K562 (cell line): ENCODE measurements around the gene KLC3. TPM values are rescaled to one million over a fixed set of nuclear protein-coding genes. Genes with fewer than 3 reads are reported as not detected.
"Not testable (repeated sequence)": the region's sequence is repeated elsewhere in the genome, so short reads cannot be mapped to it uniquely, and the experiment has no call there.

Experiments used
- ATAC-seq: fragments of 200-7000 bp; cut with Tn5 transposase; 3 replicates; pipeline ENCODE4 v1.9.1; 2020; ENCODE audit warnings: moderate library complexity
- BruUV-seq: library from RNA; stranded (reverse); fragments of 400-500 nt; replicated peaks from 2 replicates; lab custom pipeline; 2021; lab: Mats Ljungman, UMichigan
- CTCF ChIA-PET: fragments of 300-600 bp; formaldehyde crosslinking; extraction: SDS; loops from one replicate; lab custom pipeline; 2021; ENCODE audit warnings: low intra/inter-chr PET ratio; lab: Yijun Ruan, JAX
- POLR2A ChIA-PET: fragments of 300-600, 350-650 bp; sonication (Branson Sonifier 250); formaldehyde crosslinking; extraction: SDS; loops from one replicate; lab custom pipeline; 2021; ENCODE audit warnings: antibody characterized with exemption, inconsistent platforms; lab: Yijun Ruan, JAX
- DNase-seq, 4 experiments: peaks; one replicate each; pipeline versions ENCODE4 v3.0.0 to v3.0.0-alpha.2; 2011 to 2018; ENCODE audit warnings: low spot score in 3 of 4, mixed read lengths in 3 of 4; ENCODE audit errors: extremely low read depth in 1 of 4
- FAIRE-seq: peaks from 2 replicates; lab custom pipeline; 2011; peaks lifted over from hg19 to GRCh38; lab: Jason Lieb, UNC
- H2AFZ ChIP-seq: 2 replicates; pipeline ENCODE4 v1.6.0; 2011; ENCODE audit warnings: low read depth, low read length, control low read depth, inconsistent platforms
- H3K27ac ChIP-seq: fragments of 200-600 bp; 3 replicates; pipeline ENCODE4 v1.8.0; 2011; ENCODE audit warnings: low read depth, mild to moderate bottlenecking, control low read depth, inconsistent platforms, low read length, moderate library complexity, mixed read lengths; ENCODE audit errors: extremely low read depth
- H3K27me3 ChIP-seq, 2 experiments: fragments of 300-600 bp in 1 of 2; 2 replicates in 1 of 2; 3 replicates in 1 of 2; pipeline versions ENCODE4 v1.6.0 to v1.8.0; 2011; ENCODE audit warnings: inconsistent platforms in 2 of 2, low read length in 2 of 2, mild to moderate bottlenecking in 1 of 2, mixed read lengths in 1 of 2, moderate library complexity in 1 of 2; ENCODE audit not compliant: control insufficient read depth in 2 of 2, insufficient read depth in 2 of 2
- H3K36me3 ChIP-seq: fragments of 300-600 bp; 3 replicates; pipeline ENCODE4 v1.8.0; 2011; ENCODE audit warnings: mild to moderate bottlenecking, low read length, inconsistent platforms; ENCODE audit not compliant: control insufficient read depth, insufficient read depth
- H3K4me1 ChIP-seq, 2 experiments: fragments of 200-600 bp in 1 of 2; replicated peaks in 1 of 2; 2 replicates in 1 of 2; 3 replicates in 1 of 2; pipeline versions ENCODE4 v1.5.1 to v1.8.0; 2011; ENCODE audit warnings: inconsistent platforms in 2 of 2, low read length in 2 of 2, mild to moderate bottlenecking in 1 of 2, mixed read lengths in 1 of 2, moderate library complexity in 1 of 2; ENCODE audit not compliant: control insufficient read depth in 2 of 2, insufficient read depth in 2 of 2
- H3K4me2 ChIP-seq: 2 replicates; pipeline ENCODE4 v1.6.1; 2011; ENCODE audit warnings: low read length, control low read depth, inconsistent platforms, mixed read lengths; ENCODE audit not compliant: insufficient read depth
- H3K4me3 ChIP-seq: fragments of 200-600 bp; sonication (generic), shearing (Covaris generic); 2 replicates; pipeline ENCODE4 v1.5.1; 2016; ENCODE audit warnings: control low read depth, inconsistent platforms
- H3K79me2 ChIP-seq: fragments of 200-600 bp; 3 replicates; pipeline ENCODE4 v1.8.0; 2011; ENCODE audit warnings: low read length, inconsistent platforms; ENCODE audit not compliant: control insufficient read depth, insufficient read depth
- H3K9ac ChIP-seq, 2 experiments: 2 replicates each; pipeline versions ENCODE4 v1.6.0 to v1.6.1; 2011; ENCODE audit warnings: low read depth in 2 of 2, low read length in 2 of 2, control low read depth in 1 of 2, inconsistent platforms in 1 of 2, mild to moderate bottlenecking in 1 of 2, mixed read lengths in 1 of 2; ENCODE audit not compliant: insufficient read depth in 1 of 2
- H3K9me1 ChIP-seq: one replicate; pipeline ENCODE4 v1.6.0; 2011; ENCODE audit warnings: inconsistent platforms, mild to moderate bottlenecking, low read length, moderate library complexity; ENCODE audit not compliant: control insufficient read depth, insufficient read depth
- H3K9me3 ChIP-seq: replicated peaks from 2 replicates; pipeline ENCODE4 v1.5.1; 2011; ENCODE audit warnings: low read depth, low read length, inconsistent platforms; ENCODE audit not compliant: control insufficient read depth, insufficient read depth
- H4K20me1 ChIP-seq: replicated peaks from 2 replicates; pipeline ENCODE4 v1.6.1; 2011; ENCODE audit warnings: low read length, inconsistent platforms, mixed read lengths; ENCODE audit not compliant: control insufficient read depth, insufficient read depth
- BACH1 ChIP-seq: fragments of 200-800 bp; sonication (Bioruptor generic); IDR thresholded peaks from 2 replicates; pipeline ENCODE4 v1.6.1; 2016; ENCODE audit warnings: missing genetic modification characterization, missing compliant biosample characterization
- CEBPG ChIP-seq, 3 experiments: fragments of 200-800 bp in 1 of 3; sonication (Bioruptor generic) in 1 of 3; sonication (generic) in 1 of 3; formaldehyde crosslinking in 1 of 3; IDR thresholded peaks in 2 of 3; conservative IDR thresholded peaks in 1 of 3; 2 replicates each; pipeline versions ENCODE4 v1.6.1 to v1.8.0; 2016 to 2022; ENCODE audit warnings: missing compliant biosample characterization in 2 of 3, missing genetic modification characterization in 2 of 3, mild to moderate bottlenecking in 1 of 3, missing genetic modification reagents in 1 of 3
- FOXP1 ChIP-seq: sonication (generic); formaldehyde crosslinking; IDR thresholded peaks from 2 replicates; pipeline ENCODE4 v1.8.0; 2022; ENCODE audit warnings: mild to moderate bottlenecking, missing genetic modification reagents
- NCOA1 ChIP-seq: fragments of 450-650 bp; IDR thresholded peaks from 2 replicates; pipeline ENCODE4 v1.6.1; 2016; ENCODE audit warnings: low read depth
- NFIC ChIP-seq: fragments of 450-650 bp; IDR thresholded peaks from 2 replicates; pipeline ENCODE4 v1.6.1; 2017; ENCODE audit warnings: mild to moderate bottlenecking, inconsistent platforms
- ZNF121 ChIP-seq: sonication (generic); formaldehyde crosslinking; conservative IDR thresholded peaks from 2 replicates; pipeline ENCODE4 v1.8.0; 2022; ENCODE audit warnings: missing genetic modification reagents
- whole genome bisulfite sequencing: fragments of 100-300 bp; shearing (Covaris generic); methylation state at CpG from one replicate; pipeline ENCODE4 v1.1.6; 2016; ENCODE audit warnings: low coverage, mixed read lengths; ENCODE audit not compliant: insufficient coverage; ENCODE audit errors: missing lambda C conversion rate; 5-methylcytosine and 5-hydroxymethylcytosine counted together
- in situ Hi-C: fragments of 300-500 bp; cut with MboI; formaldehyde crosslinking; loops from 4 replicates; pipeline ENCODE4 v1.15.0; 2018; ENCODE audit warnings: inconsistent platforms, mixed read lengths
- intact Hi-C: fragments of 100-400 bp; cut with micrococcal nuclease; formaldehyde crosslinking; loops from 2 replicates; pipeline ENCODE4 v1.14.2; 2022
- polyA plus RNA-seq, 8 experiments: library from polyadenylated mRNA; depleted of rRNA in 4 of 8; stranded (reverse) in 5 of 8; unstranded in 3 of 8; fragments of >200 nt; fragmentation: Nextera tagmentation in 2 of 8; fragmentation: Illumina TruSeq in 1 of 8; extraction: Ambion mirVana in 2 of 8; extraction: Trizol in 1 of 8; gene quantifications; 2 replicates each; pipeline versions ENCODE4 v1.2.1 to v1.2.3, GENCODE V29; 2011 to 2014; ENCODE audit warnings: inconsistent platforms in 1 of 8, missing spikeins in 1 of 8
- total RNA-seq, 7 experiments: library from RNA; depleted of rRNA in 6 of 7; stranded (reverse); fragments of >200 nt in 6 of 7; fragmentation: Illumina TruSeq in 2 of 7; extraction: Trizol in 2 of 7; gene quantifications; 2 replicates each; pipeline versions ENCODE4 v1.2.1 to v1.2.3, GENCODE V29; 2011 to 2021; ENCODE audit warnings: low replicate concordance in 1 of 7

The KLC3 gene
- total and polyA plus RNA-seq, 9 of the 15 experiments (the other 6 are each of a cell fraction or from before 2014, with no cell fraction given): 0.03 to 1.2 (median 0.59) TPM; not detected in 3

DNA sequence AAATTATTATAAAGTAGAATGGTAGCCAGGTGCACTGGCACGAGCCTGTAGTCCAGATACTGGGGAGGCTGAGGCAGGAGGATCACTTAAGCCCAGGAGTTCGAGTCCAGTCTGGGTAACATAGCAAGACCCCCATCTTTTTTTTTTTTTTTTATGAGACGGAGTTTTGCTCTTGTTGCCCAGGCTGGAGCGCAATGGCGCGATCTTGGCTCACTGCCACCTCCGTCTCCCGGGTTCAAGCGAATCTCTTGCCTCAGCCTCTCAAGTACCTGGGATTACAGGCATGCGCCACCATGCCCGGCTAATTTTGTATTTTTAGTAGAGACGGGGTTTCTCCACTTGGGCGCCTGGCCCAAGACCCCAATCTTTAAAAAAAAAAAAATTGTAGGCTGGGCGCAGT, 28.3 kb upstream of the KLC3 start:
- H3K27ac ChIP-seq, H3K79me2 ChIP-seq, ATAC-seq, in situ Hi-C loops, BruUV-seq, H3K36me3 ChIP-seq, H3K4me2 ChIP-seq, FAIRE-seq, H3K9me1 ChIP-seq, H3K9me3 ChIP-seq, CTCF ChIA-PET, H3K27me3 ChIP-seq, intact Hi-C loops, H3K4me3 ChIP-seq, H4K20me1 ChIP-seq, DNase-seq, POLR2A ChIA-PET, H3K9ac ChIP-seq: not testable (repeated sequence)
- WGBS: 68% methylated on average over 10 of the region's 14 CpGs
- peak; percentile 58; the same call in 1 of the 2 replicates for TF ChIP-seq NFIC
- Histone ChIP-seq H2AFZ (0 out of 2 replicates have a peak overlapping the region, but pooled peaks have one; percentile 1), H3K4me1 (peaks cover 4 to 21% of the 10 kb centered on the region in 2 experiments; a peak in 4 of 5 replicates)

DNA sequence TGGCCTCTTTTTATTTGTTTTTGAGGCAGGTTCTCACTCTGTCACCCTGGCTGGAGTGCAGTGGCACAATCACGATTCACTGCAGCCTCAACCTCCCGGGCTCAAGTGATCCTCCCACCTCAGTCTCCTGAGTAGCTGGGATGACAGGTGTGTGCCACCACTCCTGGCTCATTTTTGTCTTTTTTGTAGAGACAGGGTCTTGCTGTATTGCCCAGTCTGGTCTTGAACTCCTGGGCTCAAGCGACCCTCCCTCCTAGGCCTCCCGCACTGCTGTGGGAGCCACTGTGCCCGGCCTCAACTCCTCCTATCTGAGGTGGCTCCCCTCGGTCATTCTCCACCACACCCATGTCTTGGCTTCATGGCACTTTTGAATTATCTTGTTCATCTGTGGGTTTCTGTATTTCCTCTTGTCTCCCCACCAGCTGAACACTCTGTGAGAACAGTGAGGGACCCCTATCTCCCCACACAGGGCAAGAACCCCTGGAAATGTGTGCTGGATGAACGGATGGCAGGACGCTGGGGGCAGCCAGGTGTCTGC, 25.8 kb upstream of the KLC3 start:
- H3K27me3 ChIP-seq: no peaks in the 10 kb centered on the region; a peak in 1 of 5 replicates
- no peak for ATAC-seq
- no peaks in the 10 kb centered on the region for H3K9me1 ChIP-seq
- FAIRE-seq: no peak
- H3K36me3 ChIP-seq: no peaks in the 10 kb centered on the region
- no TSS peak for BruUV-seq
- WGBS: 10% methylated on average over 8 of the region's 8 CpGs
- intact Hi-C loops: no loop called here
- TF ChIP-seq CEBPG (CRISPR knock-in tag; IDR thresholded peaks at IDR 0.05) (no peak), CEBPG (tag; conservative IDR thresholded peaks at IDR 0.05 in 1 of 2, IDR thresholded peaks at IDR 0.05 in 1 of 2) (no peak), BACH1 (no peak), FOXP1 (CRISPR knock-in tag) (0 out of 2 replicates have a peak, but pooled peaks have one; percentile 25), ZNF121 (peak; percentile 54), NCOA1 (no peak)
- TF ChIP-seq, all 486 proteins: peak for 2
- no peak overlapping the region for H3K27ac ChIP-seq
- CTCF ChIA-PET: no interaction called here
- H3K9me3 ChIP-seq: no peaks in the 10 kb centered on the region
- H4K20me1 ChIP-seq: no peaks in the 10 kb centered on the region
- POLR2A ChIA-PET: no interaction called here
- H3K79me2 ChIP-seq: no peaks in the 10 kb centered on the region
- no peak for DNase-seq
- H2AFZ ChIP-seq: no peak overlapping the region
- in situ Hi-C loops: no loop called here
- no peak overlapping the region for H3K4me2 ChIP-seq
- no peak overlapping the region for H3K4me3 ChIP-seq
- peaks cover 0 to 20% of the 10 kb centered on the region in 2 experiments; a peak in 3 of 5 replicates for H3K4me1 ChIP-seq
- H3K9ac ChIP-seq: no peak overlapping the region
